ENCODE results near the gene HCN2. TPM values are rescaled to one million over a fixed set of nuclear protein-coding genes. Genes with fewer than 3 reads are reported as not detected.

The HCN2 gene
- total and polyA plus RNA-seq, 2 of the 8 experiments (the other 6 are each of a cell fraction or from before 2014, with no cell fraction given), result 1.0 to 4.0 TPM

DNA sequence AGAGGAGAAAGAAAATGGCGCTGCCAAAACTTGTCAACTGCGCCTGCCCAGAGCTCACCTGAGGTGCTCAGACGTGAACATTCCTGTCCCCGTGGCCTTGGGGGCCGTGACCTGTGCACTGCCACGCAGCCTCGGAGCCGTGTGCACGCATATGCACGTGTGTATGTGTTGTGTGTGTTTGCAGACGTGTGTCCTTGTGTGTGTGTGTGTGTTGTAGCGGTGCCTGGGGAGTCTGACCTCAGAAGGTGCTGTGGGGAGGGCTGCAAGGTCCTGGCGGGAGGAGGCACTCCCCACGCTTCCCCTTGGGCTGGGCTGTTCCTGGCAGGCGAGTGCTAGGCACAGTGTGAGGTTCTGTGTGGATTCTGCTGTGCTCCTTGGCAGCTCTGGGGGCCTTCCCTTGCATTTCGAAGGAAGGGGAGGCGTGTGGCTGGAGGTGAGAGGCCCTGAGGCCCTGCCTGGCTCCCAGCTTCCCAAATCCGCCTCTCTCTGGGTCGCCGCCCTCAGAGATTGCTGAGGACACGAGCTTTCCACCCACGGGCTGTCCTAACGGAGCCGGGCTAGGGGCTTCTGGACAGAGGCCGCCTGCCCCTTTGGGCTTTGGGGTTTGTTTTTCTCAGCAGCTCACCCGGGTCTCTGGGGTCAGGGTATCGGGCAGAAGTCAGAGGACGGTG lies 12.8 kb upstream of the HCN2 start:
- H4K91ac ChIP-seq (replicated peaks; ENCODE audit: insufficient read length, low read length), result no peak overlapping the region
- H2BK5ac ChIP-seq (ENCODE audit: low read depth, low read length), result 0 out of 2 replicates have a peak overlapping the region, but pooled peaks have one; percentile 16
- no peak overlapping the region for H3K56ac ChIP-seq (replicated peaks; ENCODE audit: insufficient read length, low read depth, low read length)
- no peaks in the 10 kb centered on the region for H3K9me3 ChIP-seq (ENCODE audit: insufficient read depth in 2 of 2, low read depth in 1 of 2, low read length in 1 of 2)
- H3K9ac ChIP-seq (replicated peaks in 1 of 4; ENCODE audit: extremely low read depth in 1 of 4, low read depth in 3 of 4, low read length in 3 of 4), result no peak overlapping the region
- H3K79me1 ChIP-seq (ENCODE audit: low read depth, low read length), result peaks cover 14% of the 10 kb centered on the region
- no peak overlapping the region for H3K14ac ChIP-seq (ENCODE audit: insufficient read length)
- H3K23me2 ChIP-seq (ENCODE audit: low read depth, low read length), result peaks cover 2% of the 10 kb centered on the region; the same call in 1 of the 2 replicates
- H3K4me2 ChIP-seq (ENCODE audit: insufficient read depth in 1 of 2, low read depth in 2 of 2, low read length in 2 of 2), result no peak overlapping the region
- H2BK12ac ChIP-seq (ENCODE audit: low read depth, low read length), result no peak overlapping the region
- peak overlapping the region; percentile 31 for H4K8ac ChIP-seq (ENCODE audit: extremely low read depth, insufficient read depth, low read length)
- 89% methylated on average over 27 of the region's 28 CpGs; no CpG with 5 or more reads in 1 of the 2 experiments for WGBS, 2 experiments (ENCODE audit: extremely low coverage in 1 of 2, insufficient coverage in 1 of 2, insufficient read length in 1 of 2, insufficient replicate concordance in 2 of 2, low coverage in 1 of 2, low lambda C conversion rate in 2 of 2, missing lambda C conversion rate in 1 of 2)
- H3K4ac ChIP-seq (replicated peaks; ENCODE audit: insufficient read length, low read depth, low read length), result no peak overlapping the region
- no peaks in the 10 kb centered on the region for H3K27me3 ChIP-seq (replicated peaks in 1 of 4; ENCODE audit: control insufficient read depth in 3 of 4, extremely low read depth in 1 of 4, insufficient read depth in 3 of 4, low read length in 3 of 4)
- H3K27ac ChIP-seq (ENCODE audit: low read depth, low read length), result no peak overlapping the region
- H4K20me1 ChIP-seq (replicated peaks in 1 of 2; ENCODE audit: control insufficient read depth in 1 of 2, insufficient read depth in 2 of 2, low read length in 2 of 2), result peaks cover 37 to 46% of the 10 kb centered on the region in 2 experiments
- no peak overlapping the region for H2AFZ ChIP-seq (ENCODE audit: low read length)
- H3K79me2 ChIP-seq (ENCODE audit: control insufficient read depth in 1 of 2, insufficient read depth in 2 of 2, low read length in 2 of 2), result peaks cover 53 to 82% of the 10 kb centered on the region in 2 experiments
- TF ChIP-seq MAFK (IDR thresholded peaks at IDR 0.05; ENCODE audit: low read depth, low read length) (no peak), POLR2AphosphoS5 (IDR thresholded peaks at IDR 0.05; ENCODE audit: low read depth, low read length) (peak; percentile 66; the same call in 1 of the 2 replicates), CBX8 (IDR thresholded peaks at IDR 0.05; ENCODE audit: borderline replicate concordance, low read depth, low read length) (no peak), ATF3 (IDR thresholded peaks at IDR 0.05; ENCODE audit: insufficient read depth, low read depth, low read length) (no peak)
- ChIA-PET CTCF (ENCODE audit: partially characterized antibody) (interaction anchor here (1.0 to 4.7 kb wide), 6 partner anchors 9 to 94 kb away, joined by 4 to 51 read pairs (median 6); no protein-coding TSS in a partner anchor), POLR2A (ENCODE audit: partially characterized antibody) (interaction anchor here (0.8 to 4.8 kb wide), 9 partner anchors 8 to 81 kb away, joined by 3 to 78 read pairs (median 6); partner anchors contain the start of genes CDC34 and HCN2)
- no peak overlapping the region for H2BK20ac ChIP-seq (ENCODE audit: low read length)
- H2BK120ac ChIP-seq (replicated peaks; ENCODE audit: low read depth, low read length), result no peak overlapping the region
- no peak overlapping the region for H3K4me3 ChIP-seq (ENCODE audit: extremely low read depth in 1 of 4, insufficient read depth in 2 of 4, low read depth in 3 of 4, low read length in 4 of 4)
- no peak overlapping the region for H2AK5ac ChIP-seq (ENCODE audit: low read depth, low read length)
- H3K36me3 ChIP-seq (ENCODE audit: control insufficient read depth in 2 of 4, insufficient read depth in 4 of 4, low read length in 3 of 4), result peaks cover 10 to 37% (median 20%) of the 10 kb centered on the region in 4 experiments; a peak in 6 of 8 replicates
- no peak overlapping the region for H2BK15ac ChIP-seq (ENCODE audit: low read length)
- FAIRE-seq (no peak), DNase-seq (ENCODE audit: low read depth in 1 of 2, low spot score in 2 of 2) (no peak)
- H3K23ac ChIP-seq (ENCODE audit: insufficient read length), result no peak overlapping the region
- H4K5ac ChIP-seq (ENCODE audit: insufficient read length, low read depth, low read length), result no peak overlapping the region
- H3K18ac ChIP-seq (ENCODE audit: extremely low read depth, low read length), result 0 out of 2 replicates have a peak overlapping the region, but pooled peaks have one; percentile 19
- peaks cover 0 to 19% (median 9%) of the 10 kb centered on the region in 4 experiments; a peak in 5 of 7 replicates for H3K4me1 ChIP-seq (replicated peaks in 1 of 4; ENCODE audit: control insufficient read depth in 3 of 4, insufficient read depth in 4 of 4, low read length in 3 of 4)
